WERI-Rb-1 (cell line): ENCODE measurements around the gene RPUSD4.

ENCODE experiments used
- DNase-seq: peaks from one replicate; pipeline ENCODE4 v3.0.0-alpha.2; 2020
- H3K27ac ChIP-seq: fragments of 250-450 bp; sonication (Bioruptor Pico); 2 replicates; pipeline ENCODE4 v1.5.1; 2020; ENCODE audit warnings: mild to moderate bottlenecking, moderate library complexity
- H3K27me3 ChIP-seq: fragments of 250-450 bp; sonication (Bioruptor Pico); 2 replicates; pipeline ENCODE4 v1.5.1; 2021; ENCODE audit warnings: mild to moderate bottlenecking, low read depth, moderate library complexity; ENCODE audit not compliant: insufficient read depth, severe bottlenecking
- H3K36me3 ChIP-seq: fragments of 250-450 bp; sonication (Bioruptor Pico); 2 replicates; pipeline ENCODE4 v1.5.1; 2020; ENCODE audit warnings: mild to moderate bottlenecking, moderate library complexity
- H3K4me3 ChIP-seq: 2 replicates; pipeline ENCODE4 v1.5.1; 2011; ENCODE audit warnings: low read depth, mild to moderate bottlenecking, control low read depth, low read length
- H3K9me3 ChIP-seq: fragments of 250-450 bp; sonication (Bioruptor Pico); 2 replicates; pipeline ENCODE4 v1.5.1; 2021; ENCODE audit warnings: mild to moderate bottlenecking, moderate library complexity; ENCODE audit not compliant: severe bottlenecking
- TF ChIP-seq, protein P1 (sequence below): IDR thresholded peaks from 2 replicates; pipeline ENCODE4 v1.5.1; 2011; ENCODE audit warnings: low read depth, mild to moderate bottlenecking, control low read depth, inconsistent platforms, low read length

RPUSD4 gene

DNA sequence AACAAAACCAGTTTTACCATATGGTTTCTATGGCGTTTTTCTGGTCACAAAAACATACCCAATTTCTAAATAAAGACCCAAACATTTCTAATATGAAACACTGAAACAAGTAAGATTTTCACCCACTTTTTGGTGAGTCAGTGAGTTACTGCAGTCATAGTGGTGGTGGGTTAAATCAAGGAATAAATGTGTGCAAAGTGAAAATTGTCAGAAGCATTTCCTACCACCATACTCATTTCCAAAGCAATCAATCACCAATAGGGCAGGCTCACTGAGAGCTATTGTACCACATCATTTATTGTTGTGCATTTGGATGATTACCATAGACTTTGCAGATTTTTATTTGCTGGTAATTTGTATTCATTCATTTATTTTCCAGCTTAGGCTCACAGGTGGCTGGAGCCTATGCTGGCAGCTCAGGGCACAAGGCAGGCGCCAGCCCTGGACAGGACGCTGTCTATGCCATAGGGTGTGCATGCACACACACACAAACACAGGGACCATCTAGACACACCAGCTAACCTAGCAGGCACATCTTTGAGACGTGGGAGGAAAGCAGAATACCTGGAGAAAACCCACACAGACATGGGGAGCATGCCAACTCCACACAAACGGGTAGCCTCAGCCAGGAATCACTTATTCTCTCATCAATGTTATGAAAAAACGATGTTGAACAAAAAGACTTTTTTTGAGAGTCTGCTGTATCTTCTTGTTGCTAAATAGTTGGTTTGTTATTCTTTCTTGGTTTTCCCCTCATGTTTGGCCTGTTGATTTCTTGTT lies 5.3 kb upstream of the RPUSD4 start:
- Histone ChIP-seq H3K36me3 (no peaks in the 10 kb centered on the region), H3K27ac (no peak overlapping the region), H3K27me3 (no peaks in the 10 kb centered on the region), H3K4me3 (no peak overlapping the region), H3K9me3 (no peaks in the 10 kb centered on the region)
- DNase-seq: no peak
- TF ChIP-seq, protein P1, sequence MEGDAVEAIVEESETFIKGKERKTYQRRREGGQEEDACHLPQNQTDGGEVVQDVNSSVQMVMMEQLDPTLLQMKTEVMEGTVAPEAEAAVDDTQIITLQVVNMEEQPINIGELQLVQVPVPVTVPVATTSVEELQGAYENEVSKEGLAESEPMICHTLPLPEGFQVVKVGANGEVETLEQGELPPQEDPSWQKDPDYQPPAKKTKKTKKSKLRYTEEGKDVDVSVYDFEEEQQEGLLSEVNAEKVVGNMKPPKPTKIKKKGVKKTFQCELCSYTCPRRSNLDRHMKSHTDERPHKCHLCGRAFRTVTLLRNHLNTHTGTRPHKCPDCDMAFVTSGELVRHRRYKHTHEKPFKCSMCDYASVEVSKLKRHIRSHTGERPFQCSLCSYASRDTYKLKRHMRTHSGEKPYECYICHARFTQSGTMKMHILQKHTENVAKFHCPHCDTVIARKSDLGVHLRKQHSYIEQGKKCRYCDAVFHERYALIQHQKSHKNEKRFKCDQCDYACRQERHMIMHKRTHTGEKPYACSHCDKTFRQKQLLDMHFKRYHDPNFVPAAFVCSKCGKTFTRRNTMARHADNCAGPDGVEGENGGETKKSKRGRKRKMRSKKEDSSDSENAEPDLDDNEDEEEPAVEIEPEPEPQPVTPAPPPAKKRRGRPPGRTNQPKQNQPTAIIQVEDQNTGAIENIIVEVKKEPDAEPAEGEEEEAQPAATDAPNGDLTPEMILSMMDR: no peak

DNA sequence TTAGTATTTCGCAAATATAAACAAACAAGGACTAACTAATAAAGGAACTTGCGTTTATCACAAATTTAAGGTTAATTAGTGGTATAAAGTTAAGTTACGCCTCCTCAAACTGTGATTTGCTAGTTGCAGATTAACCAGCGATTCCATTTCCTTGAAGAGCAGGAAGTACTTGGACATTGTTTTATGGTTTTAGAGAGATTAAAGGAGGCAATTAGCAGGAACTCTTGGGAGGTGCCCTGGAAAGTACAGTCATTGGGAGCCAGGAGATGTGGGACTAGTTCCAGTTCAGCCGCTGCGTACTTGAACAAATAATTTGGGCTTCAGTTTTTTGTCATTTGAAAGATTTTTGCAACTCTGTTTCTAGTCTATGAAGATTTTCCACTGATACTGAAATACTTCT lies 3.4 kb upstream of the RPUSD4 start:
- H3K4me3 ChIP-seq: no peak overlapping the region
- peaks cover 4% of the 10 kb centered on the region for H3K36me3 ChIP-seq
- no peak overlapping the region for H3K27ac ChIP-seq
- no peak for DNase-seq
- H3K27me3 ChIP-seq: no peaks in the 10 kb centered on the region
- no peaks in the 10 kb centered on the region for H3K9me3 ChIP-seq
- TF ChIP-seq, protein P1: no peak

DNA sequence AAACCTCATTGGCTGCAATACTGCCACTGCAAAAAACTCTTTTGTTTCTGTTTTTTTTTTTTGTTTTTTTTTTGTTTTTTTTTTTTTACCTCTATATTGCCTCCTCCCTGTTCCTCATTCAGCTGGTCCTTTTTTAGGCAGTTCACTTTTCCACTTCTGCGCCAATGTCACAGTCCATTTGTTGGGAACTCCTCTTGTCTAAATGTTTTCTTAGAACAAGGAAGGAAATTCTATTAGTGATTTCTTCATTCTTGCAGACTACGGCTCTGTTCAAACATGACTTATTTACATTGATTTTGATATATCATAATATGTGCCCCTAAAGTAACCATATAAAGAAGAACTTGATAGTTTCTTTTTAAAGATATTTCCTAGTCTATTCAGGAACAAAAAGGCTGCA lies 3.0 kb upstream of the RPUSD4 start:
- DNase-seq: no peak
- no peak overlapping the region for H3K4me3 ChIP-seq

DNA sequence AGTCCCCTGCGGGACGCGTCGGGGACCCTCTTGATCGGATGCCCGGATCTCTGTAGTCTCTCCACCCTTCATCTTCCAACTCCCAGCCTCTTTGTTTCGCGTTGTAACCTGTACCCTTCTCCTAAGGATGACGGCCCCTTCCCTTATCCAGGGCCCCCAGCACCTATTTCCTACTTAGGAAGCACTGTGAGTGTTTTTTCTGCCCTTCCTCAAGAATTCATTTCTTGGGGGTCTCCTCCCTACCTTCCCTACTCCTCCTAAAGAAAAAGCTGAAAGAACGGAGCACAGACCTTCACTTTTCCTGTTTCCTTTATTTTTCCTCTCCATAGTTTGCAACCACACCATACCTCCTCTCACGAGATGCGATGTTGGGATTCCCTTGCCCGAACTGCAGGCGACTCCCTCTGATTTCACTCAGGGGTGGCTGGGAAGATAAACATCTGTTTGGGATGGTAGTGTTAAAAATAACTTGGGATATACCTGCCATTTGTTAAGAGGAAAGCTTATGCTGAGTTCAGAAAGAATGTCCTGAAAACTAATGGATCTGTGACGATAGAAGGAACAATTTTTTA lies 725 bp upstream of the RPUSD4 start:
- Histone ChIP-seq H3K27me3 (no peaks in the 10 kb centered on the region), H3K27ac (no peak overlapping the region; the same call in 1 of the 2 replicates), H3K36me3 (peaks cover 24% of the 10 kb centered on the region), H3K9me3 (no peaks in the 10 kb centered on the region), H3K4me3 (peak overlapping the region; percentile 84)
- DNase-seq: no peak
- TF ChIP-seq, protein P1: no peak

More for the DNA sequence above, 3.0 kb upstream of the RPUSD4 start:
- no peak overlapping the region for H3K27ac ChIP-seq
- no peaks in the 10 kb centered on the region for H3K27me3 ChIP-seq
- TF ChIP-seq, protein P1: no peak
- no peaks in the 10 kb centered on the region for H3K9me3 ChIP-seq
- H3K36me3 ChIP-seq: peaks cover 6% of the 10 kb centered on the region

DNA sequence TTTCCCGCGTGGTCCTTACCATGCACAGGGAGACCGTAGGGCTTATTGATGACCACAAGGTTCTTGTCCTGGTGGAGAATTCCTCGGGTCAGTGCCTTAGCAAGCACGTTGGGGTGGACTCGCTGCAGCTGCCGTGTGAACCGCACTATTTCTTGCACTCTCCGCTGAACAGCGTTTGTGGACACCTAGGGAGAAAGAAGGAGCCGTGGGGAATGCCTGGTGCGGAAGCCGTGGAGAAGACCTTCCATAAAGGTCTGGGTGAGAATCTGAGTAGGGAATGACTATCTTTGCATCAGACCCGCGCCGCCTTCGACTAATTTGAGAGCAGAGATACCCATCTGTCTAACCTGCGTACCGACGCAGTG lies 597 bp downstream of the RPUSD4 start:
- no peak for DNase-seq
- Histone ChIP-seq H3K27me3 (no peaks in the 10 kb centered on the region), H3K4me3 (peak overlapping the region; percentile 84), H3K27ac (peak overlapping the region; percentile 88), H3K9me3 (no peaks in the 10 kb centered on the region), H3K36me3 (peaks cover 32% of the 10 kb centered on the region)
- TF ChIP-seq, protein P1: no peak

DNA sequence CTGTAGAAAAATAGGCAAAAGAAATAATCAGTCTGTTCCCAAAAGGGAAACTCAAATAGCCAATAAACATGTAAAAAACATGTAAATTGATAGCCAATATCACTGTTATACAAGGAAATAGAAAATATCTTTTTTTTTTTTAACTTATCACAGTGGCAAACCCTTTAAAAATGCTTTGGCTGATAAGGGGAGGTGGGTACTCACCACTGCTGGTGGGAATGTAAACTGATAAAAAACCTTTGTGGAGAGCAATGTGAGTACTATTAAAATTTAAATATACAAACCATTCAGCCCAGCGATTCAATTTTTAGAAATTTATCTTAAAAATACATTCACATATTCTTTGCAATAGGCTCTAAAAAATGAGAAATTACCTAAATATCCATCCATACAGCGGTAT lies 3.6 kb downstream of the RPUSD4 start:
- TF ChIP-seq, protein P1: no peak
- no peak overlapping the region for H3K4me3 ChIP-seq
- DNase-seq: no peak
- peaks cover 56% of the 10 kb centered on the region for H3K36me3 ChIP-seq
- H3K9me3 ChIP-seq: no peaks in the 10 kb centered on the region
- no peak overlapping the region for H3K27ac ChIP-seq
- H3K27me3 ChIP-seq: no peaks in the 10 kb centered on the region
